Measurements from ENCODE around the gene MAGEA10.
"Not testable (repeated sequence)": the region's sequence is repeated elsewhere in the genome, so short reads cannot be mapped to it uniquely, and the experiment has no call there.

DNA sequence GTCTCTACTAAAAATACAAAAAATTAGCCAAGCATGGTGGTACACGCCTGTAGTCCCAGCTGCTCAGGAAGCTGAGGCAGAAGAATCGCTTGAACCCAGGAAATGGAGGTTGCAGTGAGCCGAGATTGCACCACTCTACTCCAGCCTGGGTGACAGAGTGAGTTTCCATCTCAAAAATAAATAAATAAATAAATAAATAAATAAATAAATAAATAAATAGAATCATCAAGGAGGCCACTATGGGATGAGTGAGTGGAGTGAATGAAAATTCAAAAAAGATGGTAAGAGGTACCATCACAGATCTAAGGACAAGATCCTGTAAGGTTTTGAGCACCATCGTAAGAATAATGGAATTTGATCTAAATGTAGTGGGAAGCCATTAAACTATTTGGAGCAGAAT lies 37.5 kb upstream of the MAGEA10 start:
- not testable (repeated sequence) for TF ChIP-seq CTCF (IDR thresholded peaks at IDR 0.05); EZH2 (IDR thresholded peaks at IDR 0.05; ENCODE audit: borderline replicate concordance, insufficient read depth, low read depth, low read length, poor library complexity, severe bottlenecking)

Data from B cell (primary cell).